DMS53 treated with DMSO at 0.1 percent for 48 hours (cell line): ENCODE data around the gene RAB19.
"Not testable (repeated sequence)": the region's sequence is repeated elsewhere in the genome, so short reads cannot be mapped to it uniquely, and the experiment has no call there.

Experiments used
- DNase-seq: peaks from one replicate; lab custom pipeline; 2025; ENCODE audit not compliant: unreplicated experiment; lab: John Stamatoyannopoulos, UW

Gene RAB19

GRCh38 chr7:140400381-140400780 is 3.5 kb upstream of the RAB19 start:
- no peak for DNase-seq

- no peak for DNase-seq
Measured at GRCh38 chr7:140402178-140402835, 1.6 kb upstream of the RAB19 start.

DNA sequence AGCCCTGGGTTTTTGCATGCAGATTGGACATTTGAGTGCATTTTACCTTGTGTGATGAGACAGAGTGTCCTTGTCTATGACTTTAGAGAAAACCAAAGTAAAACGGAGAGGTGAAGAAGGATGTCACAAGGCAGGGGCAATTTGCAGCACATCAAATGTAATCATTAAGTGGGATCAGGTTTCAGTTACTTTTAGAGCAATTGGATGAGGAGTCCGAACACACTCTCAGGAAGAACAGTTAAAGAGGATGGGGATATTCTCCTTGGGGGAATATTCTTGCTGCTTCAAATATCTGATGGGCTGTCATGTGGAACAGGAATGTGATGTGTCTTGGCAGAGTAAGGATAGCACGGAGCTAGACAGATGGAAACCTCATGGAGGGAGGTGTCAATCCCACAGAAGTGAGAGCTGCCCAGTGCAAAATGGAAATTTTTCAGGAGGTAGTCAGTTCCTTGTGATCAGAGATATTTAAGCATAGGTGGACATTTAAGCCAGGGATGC is 757 bp downstream of the RAB19 start:
- no peak for DNase-seq

- DNase-seq = no peak
Measured at GRCh38 chr7:140415361-140415760, 11.5 kb downstream of the RAB19 start.

DNA sequence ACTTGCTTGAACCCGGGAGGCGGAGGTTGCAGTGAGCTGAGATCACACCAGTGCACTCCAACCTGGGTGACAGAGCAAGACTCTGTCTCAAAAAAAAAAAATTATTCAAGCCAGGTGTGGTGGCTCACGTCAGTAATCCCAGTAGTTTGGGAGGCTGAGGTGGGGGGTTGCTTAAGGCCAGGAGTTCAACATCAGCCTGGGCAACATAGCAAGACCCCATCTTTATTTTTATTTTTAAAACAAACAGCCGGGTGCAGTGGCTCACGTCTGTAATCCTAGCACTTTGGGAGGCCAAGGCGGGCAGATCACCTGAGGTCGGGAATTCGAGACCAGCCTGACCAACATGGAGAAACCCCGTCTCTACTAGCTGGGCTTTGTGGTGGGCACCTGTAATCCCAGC is 12.0 kb downstream of the RAB19 start:
- DNase-seq = not testable (repeated sequence)

- DNase-seq = peak; percentile 15
Measured at GRCh38 chr7:140416560-140416959, 12.7 kb downstream of the RAB19 start.

DNA sequence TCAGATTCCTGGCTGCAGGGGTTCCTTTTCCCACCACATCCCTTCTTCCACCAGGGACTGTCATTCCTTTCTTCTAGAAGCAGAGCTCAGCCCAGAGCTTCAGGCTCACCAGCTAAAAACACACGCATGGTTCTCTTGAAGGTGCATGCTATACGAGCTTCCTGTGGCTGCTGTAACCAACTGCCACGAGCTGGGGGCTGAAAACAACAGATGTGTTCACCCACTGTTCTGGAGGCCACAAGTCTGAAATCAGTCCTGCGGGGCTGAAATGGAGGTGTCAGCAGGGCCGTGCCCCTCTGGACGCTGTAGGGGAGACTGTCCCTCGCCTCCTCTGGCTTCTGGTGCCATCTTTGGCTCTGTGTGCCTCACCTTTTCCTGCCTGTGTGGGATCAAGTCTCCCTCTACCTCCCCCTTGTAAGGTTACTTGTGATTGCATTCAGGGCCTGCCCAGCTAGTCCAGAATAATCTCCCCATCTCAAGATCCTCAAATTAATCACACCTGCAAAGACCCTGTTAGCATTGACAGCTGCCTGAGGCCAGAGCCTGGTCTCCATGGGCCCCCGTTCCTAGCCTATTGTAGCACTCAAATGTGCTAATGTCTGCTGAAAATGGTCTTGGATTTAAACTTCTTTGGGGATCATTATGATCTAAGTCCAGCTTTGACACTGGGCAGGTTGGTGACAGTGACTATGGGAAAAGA is 13.7 kb downstream of the RAB19 start:
- peak; percentile 59 for DNase-seq

DNA sequence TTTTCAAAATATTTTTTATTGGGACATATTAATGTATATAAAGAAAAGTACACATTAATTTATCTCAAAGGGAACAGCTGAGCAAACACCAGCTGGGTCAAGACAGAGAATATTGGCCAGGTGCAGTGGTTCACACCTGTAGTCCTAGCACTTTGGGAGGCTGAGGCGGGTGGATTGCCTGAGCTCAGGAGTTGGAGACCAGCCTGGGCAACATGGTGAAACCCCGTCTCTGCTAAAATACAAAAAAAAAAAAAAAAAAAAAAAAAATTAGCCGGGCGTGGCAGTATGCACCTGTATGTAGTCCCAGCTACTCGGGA is 14.3 kb downstream of the RAB19 start:
- peak; percentile 88 for DNase-seq

DNA sequence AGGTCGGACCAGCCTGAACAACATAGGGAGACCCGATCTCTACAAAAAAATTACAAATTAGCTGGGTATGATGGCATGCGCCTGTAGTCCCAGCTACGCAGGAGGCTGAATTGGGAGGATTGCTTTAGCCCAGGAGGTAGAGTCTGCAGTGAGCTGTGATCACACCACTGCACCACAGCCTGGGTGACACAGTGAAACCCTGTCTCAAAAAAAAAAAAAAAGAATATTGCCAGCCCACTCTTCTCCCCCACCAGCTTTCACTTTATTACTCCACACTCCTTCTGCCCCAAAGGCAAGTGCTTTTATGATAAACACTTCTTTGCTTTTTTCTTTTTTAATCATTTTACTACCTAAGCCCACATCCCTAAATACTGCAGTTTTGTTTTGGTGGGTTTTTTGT is 14.8 kb downstream of the RAB19 start:
- no peak for DNase-seq

DNA sequence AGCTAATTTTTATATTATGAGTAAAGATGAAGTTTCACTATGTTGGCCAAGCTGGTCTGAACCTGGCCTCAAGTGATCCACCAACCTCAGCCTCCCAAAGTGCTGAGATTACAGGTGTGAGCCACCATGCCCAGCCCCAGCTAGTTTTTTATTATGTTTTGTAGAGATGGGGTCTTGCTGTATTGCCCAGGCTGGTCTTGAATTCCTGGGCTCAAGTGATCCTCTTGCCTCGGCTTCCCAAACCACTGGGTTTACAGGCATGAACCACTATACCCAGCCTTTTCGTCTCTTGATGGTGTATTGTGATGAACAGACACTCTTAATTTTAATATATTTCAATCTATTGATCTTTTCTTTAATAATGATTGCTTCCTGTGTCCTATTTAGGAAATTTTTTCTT is 17.7 kb downstream of the RAB19 start:
- DNase-seq = no peak

DNA sequence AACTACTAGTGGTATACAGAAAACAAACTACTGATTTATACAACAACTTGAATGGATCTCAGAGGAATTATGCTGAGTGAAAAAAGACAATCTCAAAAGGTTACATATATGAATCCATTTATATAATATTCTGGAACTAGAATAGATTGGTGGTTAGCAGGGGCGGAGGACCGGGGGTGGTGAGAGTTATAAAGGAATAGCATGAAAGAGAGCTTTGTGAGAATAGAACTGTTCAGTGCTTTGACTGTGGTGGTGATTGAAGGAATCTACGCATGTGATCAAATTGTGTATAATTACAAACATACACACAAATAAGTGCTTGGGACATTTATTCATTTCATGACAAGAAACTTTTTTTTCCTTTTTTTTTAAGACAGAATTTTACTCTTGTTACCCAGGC is 19.6 kb downstream of the RAB19 start:
- DNase-seq = no peak

DNA sequence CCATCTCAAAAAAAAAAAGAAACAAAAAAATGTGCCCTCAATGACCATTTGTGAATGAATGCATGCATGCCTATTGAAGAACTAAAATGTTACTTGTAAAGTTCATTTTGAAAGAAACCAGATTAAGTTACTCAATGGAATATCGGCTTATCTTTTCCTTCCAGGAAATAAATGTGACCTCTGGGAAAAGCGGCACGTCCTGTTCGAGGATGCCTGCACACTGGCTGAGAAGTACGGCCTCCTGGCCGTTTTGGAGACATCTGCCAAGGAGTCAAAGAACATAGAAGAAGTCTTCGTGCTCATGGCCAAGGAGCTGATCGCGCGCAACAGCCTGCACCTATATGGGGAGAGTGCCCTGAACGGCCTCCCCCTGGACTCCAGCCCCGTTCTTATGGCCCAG is 21.9 kb downstream of the RAB19 start:
- DNase-seq = no peak

DNA sequence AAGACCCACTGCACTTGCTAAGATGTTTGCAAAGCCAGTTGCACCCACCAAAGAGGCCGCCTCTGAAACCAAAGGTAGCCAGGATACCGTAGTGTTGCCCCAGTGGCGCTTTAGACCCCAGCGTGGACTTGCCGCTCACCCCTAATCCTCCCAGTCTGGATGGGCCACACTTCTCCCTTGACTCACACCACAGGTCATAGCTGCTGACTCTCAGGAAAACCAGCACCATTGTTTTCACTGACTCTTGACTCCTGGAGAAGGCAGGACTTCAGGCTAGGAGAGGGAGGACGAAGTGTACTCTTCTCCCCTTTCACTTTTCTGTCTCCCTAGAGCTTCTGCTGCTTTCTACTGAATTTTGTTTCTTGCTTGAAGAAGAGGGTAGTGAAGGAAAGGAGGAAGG is 22.3 kb downstream of the RAB19 start:
- no peak for DNase-seq

DNA sequence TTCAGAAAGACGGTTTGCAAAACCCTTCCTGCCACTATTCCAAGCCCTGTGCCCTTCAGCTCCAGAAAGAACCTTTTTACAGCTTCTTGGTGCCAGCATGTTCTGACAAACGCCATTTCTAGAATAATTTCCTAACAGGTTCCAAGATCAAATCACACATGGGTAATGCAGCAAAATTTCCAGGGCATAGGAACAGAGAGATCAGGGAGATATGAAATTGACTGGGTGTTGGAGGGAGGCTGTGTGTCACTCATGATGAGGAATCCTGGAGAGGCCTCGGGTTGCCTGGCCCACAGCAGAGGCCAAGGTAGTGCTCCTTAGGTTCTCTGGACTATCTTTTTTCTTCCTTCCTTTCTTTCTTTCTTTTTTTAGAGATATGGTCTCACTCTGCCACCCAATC is 29.5 kb downstream of the RAB19 start:
- no peak for DNase-seq

DNA sequence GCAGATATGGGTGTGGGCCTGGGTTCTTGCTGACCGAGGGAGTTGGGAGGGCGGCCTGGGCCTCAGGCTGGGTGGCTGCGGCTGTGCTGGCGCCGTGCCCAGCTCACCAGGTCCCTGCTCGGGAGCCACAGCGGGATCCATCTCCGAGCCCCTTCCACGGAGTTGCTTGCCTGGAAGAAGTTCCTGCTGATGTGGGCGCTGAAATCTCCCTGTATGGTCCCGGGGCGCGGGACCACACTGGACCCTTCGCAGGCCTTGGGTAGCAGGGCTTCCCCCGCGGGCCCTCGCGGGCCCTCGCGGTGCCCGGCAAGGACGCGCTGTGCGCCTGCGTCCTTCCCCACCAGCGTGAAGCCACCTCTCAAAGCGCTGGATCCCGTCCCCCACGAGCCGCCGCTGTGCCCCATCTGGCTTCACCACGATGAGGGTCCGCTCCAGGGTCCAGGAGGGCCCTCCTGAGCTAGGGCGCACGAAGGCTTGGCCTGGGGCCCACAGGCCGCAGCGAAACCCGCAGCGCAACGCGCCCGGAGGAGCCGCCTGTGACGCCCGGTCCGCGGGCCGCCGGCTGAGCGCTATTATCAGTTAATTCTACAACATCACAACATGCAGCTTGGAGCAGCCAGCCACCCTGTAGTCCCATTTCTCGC is 31.5 kb downstream of the RAB19 start:
- no peak for DNase-seq

- DNase-seq = no peak
Measured at GRCh38 chr7:140439359-140439758, 35.5 kb downstream of the RAB19 start.

- no peak for DNase-seq
Measured at GRCh38 chr7:140440593-140440992, 36.7 kb downstream of the RAB19 start.

GRCh38 chr7:140441519-140441918 is 37.7 kb downstream of the RAB19 start:
- DNase-seq = no peak

DNA sequence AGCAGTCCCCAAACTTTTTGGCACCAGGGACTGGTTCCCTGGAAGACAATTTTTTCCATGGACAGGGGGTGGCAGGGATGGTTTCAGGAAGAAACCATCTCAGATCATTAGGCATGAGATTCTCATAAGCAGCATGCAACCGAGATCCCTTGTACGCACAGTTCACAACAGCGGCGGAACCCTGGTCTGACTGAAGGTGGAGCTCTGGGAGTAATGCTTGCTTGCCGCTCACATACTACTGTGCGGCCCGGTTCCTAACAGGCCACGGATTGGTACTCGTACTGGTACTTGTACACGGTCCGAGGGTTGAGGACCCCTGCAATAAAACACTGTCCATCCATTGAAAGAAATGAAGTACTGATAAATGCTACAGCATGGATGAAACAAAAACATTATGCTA is 42.6 kb downstream of the RAB19 start:
- no peak for DNase-seq

DNA sequence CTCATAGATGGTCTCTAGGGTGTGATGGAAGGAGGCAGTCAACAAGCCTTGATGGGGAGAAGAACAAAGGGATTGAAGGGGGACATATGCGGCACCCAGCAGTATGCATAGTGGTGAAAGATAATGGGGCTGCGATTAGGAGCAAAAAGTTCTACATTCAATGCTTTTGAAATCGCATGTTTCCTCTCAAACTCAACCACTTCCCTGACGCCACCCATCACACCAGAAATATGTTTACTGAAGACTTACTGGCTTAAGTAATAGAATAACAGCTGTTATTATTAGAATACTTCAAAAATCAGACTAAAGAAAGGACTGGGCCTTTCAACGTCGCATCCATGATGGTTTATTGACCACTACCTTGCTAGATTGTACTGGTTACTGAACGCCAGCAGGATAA is 44.0 kb downstream of the RAB19 start:
- DNase-seq = peak; percentile 20

DNA sequence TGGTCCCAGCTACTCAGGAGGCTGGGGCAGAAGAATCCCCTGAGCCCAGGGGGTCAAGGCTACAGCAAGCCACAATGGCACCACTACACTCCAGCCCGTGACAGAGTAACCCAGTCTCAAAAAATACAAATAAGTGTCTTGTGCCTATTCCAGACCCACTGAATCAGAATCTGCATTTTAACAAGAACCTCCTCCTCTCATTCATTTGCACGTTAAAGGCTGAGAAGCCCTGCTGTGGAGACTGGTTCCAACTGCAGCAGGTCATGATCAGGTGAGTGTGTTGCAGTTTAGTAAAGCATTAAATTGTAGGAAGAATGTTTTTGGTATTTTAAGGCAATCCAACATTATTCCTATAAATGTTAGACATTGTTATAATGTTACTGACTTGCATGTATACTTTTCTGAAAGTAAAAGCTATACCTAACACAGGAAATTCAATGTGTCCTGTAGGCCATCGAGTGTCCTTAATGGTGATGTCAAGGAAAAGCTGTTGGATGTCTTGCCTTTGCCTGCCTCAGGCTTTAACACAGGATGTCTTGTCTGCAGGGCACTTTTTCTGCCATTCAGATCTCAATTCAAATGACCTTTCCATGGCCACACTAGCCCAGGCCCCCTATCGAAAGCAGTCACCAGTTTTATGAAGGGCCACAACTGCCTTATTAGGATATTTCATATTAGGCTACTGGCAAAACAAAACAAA is 45.1 kb downstream of the RAB19 start:
- no peak for DNase-seq

- DNase-seq = no peak
Measured at GRCh38 chr7:140451716-140452115, 47.9 kb downstream of the RAB19 start.
